Esophagus muscularis mucosa (tissue), 4 donors: ENCODE measurements around the gene CNN3. TPM values are rescaled to one million over a fixed set of nuclear protein-coding genes. Genes with fewer than 3 reads are reported as not detected.
A peak's percentile ranks its signal among the peaks of the same experiment; 100 is the strongest.

Source experiments
- DNase-seq: peaks from one replicate; pipeline ENCODE4 v3.0.0-alpha.2; 2017; ENCODE audit errors: extremely low spot score
- H3K27ac ChIP-seq, 4 donors: fragments of 200-600 bp; sonication (generic); replicated peaks in 1 of 4; 1 replicate in 3 of 4; 2 replicates in 1 of 4; pipeline ENCODE4 v1.5.1; 2016 to 2019; ENCODE audit warnings: mild to moderate bottlenecking in 1 of 4
- H3K27me3 ChIP-seq, 4 donors: fragments of 200-600 bp; sonication (generic); one replicate each; pipeline versions ENCODE4 v1.5.1 to v1.6.0; 2016 to 2019
- H3K36me3 ChIP-seq, 4 donors: fragments of 200-600 bp; sonication (generic); one replicate each; pipeline ENCODE4 v1.5.1; 2016 to 2019
- H3K4me1 ChIP-seq, 4 donors: fragments of 200-600 bp; sonication (generic); one replicate each; pipeline ENCODE4 v1.5.1; 2016 to 2019
- H3K4me3 ChIP-seq, 4 donors: fragments of 200-600 bp; sonication (generic); 1 replicate in 2 of 4; 2 replicates in 2 of 4; pipeline ENCODE4 v1.5.1; 2016 to 2019; ENCODE audit warnings: mild to moderate bottlenecking in 4 of 4, moderate library complexity in 1 of 4
- H3K9me3 ChIP-seq, 4 donors: fragments of 200-600 bp; sonication (generic); 1 replicate in 3 of 4; 2 replicates in 1 of 4; pipeline ENCODE4 v1.5.1; 2016 to 2019
- EP300 ChIP-seq: sonication (generic); formaldehyde crosslinking; IDR thresholded peaks from one replicate; pipeline ENCODE4 v1.6.1; 2017; ENCODE audit warnings: antibody characterized with exemption
- POLR2A ChIP-seq: fragments of 450-650 bp; IDR thresholded peaks from one replicate; pipeline ENCODE4 v1.6.1; 2017; ENCODE audit warnings: antibody characterized with exemption, moderate library complexity, mild to moderate bottlenecking, low read depth
- POLR2AphosphoS5 ChIP-seq, 2 donors: sonication (generic); formaldehyde crosslinking; IDR thresholded peaks; one replicate each; pipeline ENCODE4 v1.6.1; 2017; ENCODE audit warnings: antibody characterized with exemption in 2 of 2
- WGBS: methylation state at CpG from one replicate; pipeline ENCODE4 v1.1.5; 2018; 5-methylcytosine and 5-hydroxymethylcytosine counted together
- intact Hi-C: fragments of 100-400 bp; cut with DNase I; formaldehyde crosslinking; loops from one replicate; pipeline ENCODE4 v1.15.1; 2023
- total RNA-seq, 4 donors: library from RNA; depleted of rRNA; stranded (reverse); fragments of >200 nt; gene quantifications; one replicate each; pipeline versions ENCODE4 v1.1.0 to v1.2.1, GENCODE V29; 2016
- TF ChIP-seq, protein P1 (sequence below), 3 experiments: fragments of 200-600 bp in 2 of 3; fragments of 450-650 bp in 1 of 3; sonication (generic) in 2 of 3; IDR thresholded peaks; one replicate each; pipeline ENCODE4 v1.5.1; 2017 to 2019; ENCODE audit warnings: antibody characterized with exemption in 3 of 3, mild to moderate bottlenecking in 2 of 3, moderate library complexity in 1 of 3

Gene CNN3
- total RNA-seq, 4 donors from 2014 or later, result 140 to 268 (median 194) TPM

DNA sequence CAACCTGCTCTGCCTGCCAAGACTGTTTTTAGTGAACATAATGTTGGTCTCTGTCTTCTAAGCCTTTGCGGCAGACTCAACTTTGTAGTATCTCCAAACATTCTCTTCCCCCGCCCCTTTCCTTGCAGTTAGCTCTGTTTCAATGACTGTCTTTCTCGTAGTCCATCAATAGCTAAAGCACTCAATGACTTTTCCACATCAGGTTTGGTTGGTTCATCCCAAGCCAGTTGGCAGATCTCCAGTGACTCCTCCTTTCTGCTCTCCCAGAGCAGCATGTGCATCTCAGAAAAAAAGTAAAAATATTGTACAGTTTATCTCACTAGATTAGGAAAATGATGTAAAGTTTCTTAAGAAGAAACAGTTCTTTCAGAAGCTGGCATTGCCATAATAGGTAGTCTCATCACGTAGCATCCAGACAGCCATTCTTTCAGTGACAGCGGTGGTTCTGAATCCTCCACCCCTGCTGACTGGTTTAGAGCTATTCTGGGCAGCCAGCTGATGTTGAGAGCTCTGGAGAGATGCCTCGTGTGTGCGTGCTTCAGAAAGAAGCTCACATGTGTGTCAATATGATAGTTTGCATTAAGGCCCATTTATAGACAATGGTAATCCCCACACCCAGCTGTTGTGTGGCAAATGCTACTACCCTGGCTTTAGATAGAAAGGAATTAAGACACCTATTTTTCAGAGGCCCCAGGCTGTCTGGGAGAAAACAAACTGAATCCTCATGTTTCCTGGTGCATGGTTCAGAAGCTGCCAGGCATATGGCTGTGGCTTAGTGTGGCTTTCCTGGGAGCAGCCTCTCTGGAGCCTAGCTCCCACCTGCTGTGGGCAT is 53.2 kb downstream of the CNN3 start:
- Histone ChIP-seq H3K27me3 (no peaks in the 10 kb centered on the region), H3K9me3 (no peaks in the 10 kb centered on the region), H3K27ac (peak overlapping the region; percentile 67 to 85 (median 78)), H3K36me3 (no peaks in the 10 kb centered on the region), H3K4me1 (peaks cover 15 to 34% (median 29%) of the 10 kb centered on the region in 4 donors), H3K4me3 (no peak overlapping the region)
- WGBS, result 49% methylated on average over 7 of the region's 7 CpGs
- TF ChIP-seq POLR2AphosphoS5 (IDR thresholded peaks at IDR 0.05) (peak; percentile 28 to 89), EP300 (no peak), POLR2A (no peak)
- intact Hi-C loops, result no loop called here
- no peak for DNase-seq

DNA sequence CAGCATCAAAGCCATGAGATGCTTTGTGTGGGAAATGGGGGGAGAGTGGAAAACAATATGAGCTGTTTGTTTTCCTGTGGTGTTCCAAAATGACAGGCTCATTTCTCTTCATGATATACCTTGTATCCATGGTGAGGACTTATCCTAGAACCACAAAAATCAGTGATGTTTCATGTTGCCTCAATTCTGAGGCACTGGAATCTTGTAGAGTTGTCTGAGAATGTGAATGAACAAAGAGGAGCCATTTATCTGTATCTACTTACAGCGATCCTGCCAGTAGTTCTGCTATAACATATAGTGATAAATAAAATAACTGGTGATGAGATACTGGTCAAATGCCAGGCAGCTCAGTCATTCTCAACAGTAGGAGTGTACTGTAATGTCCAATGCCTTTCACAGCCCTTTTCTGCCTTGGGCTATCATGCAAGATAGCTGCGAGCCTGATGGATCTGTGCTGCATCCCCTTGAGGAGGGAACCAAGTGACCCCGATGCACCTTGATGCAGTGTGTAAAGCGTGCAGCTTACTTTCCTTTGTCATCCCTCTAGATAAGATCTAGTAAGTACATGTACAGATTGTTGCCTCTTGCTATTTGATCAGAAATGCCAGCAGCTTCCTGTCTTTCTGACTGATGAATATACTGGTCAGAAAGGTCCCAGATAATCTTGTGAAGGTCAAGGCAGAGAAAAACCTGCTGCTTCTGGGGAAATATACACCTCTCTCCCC is 54.0 kb downstream of the CNN3 start:
- no peak for DNase-seq
- Histone ChIP-seq H3K27me3 (no peaks in the 10 kb centered on the region), H3K4me1 (peaks cover 15 to 34% (median 29%) of the 10 kb centered on the region in 4 donors), H3K9me3 (no peaks in the 10 kb centered on the region), H3K27ac (peak overlapping the region; percentile 67 to 85 (median 78)), H3K36me3 (no peaks in the 10 kb centered on the region), H3K4me3 (no peak overlapping the region)
- 70% methylated on average over 4 of the region's 4 CpGs for WGBS
- intact Hi-C loops, result no loop called here
- TF ChIP-seq POLR2A, result no peak
- no peak for TF ChIP-seq POLR2AphosphoS5 (IDR thresholded peaks at IDR 0.05)
- TF ChIP-seq EP300, result no peak

DNA sequence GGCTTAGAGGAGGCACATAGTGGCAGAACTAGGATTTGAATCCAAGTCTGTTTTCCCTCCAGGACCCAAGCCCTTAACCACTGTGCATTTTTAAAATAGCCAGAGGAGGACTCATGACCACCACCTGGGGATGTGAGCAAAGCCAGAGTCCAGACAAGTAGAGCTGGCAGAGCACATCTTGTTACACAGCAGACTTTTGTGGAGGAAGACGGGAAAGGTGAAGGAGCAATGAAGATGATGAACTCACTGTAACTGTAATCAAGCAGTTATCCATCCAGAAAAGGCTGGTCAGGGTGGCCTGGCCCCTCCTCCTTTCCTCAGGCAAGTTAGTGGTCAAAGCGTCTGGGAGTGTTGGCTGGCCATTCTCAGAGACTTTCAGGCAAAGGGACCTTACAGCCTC is 55.9 kb downstream of the CNN3 start:
- intact Hi-C loops, result no loop called here
- H3K36me3 ChIP-seq, result no peaks in the 10 kb centered on the region
- TF ChIP-seq EP300 (no peak), POLR2A (no peak), POLR2AphosphoS5 (IDR thresholded peaks at IDR 0.05) (no peak)
- TF ChIP-seq, protein P1, sequence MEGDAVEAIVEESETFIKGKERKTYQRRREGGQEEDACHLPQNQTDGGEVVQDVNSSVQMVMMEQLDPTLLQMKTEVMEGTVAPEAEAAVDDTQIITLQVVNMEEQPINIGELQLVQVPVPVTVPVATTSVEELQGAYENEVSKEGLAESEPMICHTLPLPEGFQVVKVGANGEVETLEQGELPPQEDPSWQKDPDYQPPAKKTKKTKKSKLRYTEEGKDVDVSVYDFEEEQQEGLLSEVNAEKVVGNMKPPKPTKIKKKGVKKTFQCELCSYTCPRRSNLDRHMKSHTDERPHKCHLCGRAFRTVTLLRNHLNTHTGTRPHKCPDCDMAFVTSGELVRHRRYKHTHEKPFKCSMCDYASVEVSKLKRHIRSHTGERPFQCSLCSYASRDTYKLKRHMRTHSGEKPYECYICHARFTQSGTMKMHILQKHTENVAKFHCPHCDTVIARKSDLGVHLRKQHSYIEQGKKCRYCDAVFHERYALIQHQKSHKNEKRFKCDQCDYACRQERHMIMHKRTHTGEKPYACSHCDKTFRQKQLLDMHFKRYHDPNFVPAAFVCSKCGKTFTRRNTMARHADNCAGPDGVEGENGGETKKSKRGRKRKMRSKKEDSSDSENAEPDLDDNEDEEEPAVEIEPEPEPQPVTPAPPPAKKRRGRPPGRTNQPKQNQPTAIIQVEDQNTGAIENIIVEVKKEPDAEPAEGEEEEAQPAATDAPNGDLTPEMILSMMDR (IDR thresholded peaks at IDR 0.05), result no peak
- H3K4me1 ChIP-seq, result peaks cover 15 to 43% (median 39%) of the 10 kb centered on the region in 4 donors
- H3K27ac ChIP-seq, result no peak overlapping the region
- H3K4me3 ChIP-seq, result no peak overlapping the region
- no peaks in the 10 kb centered on the region for H3K9me3 ChIP-seq
- 67% methylated on average over 2 of the region's 2 CpGs for WGBS
- no peak for DNase-seq
- H3K27me3 ChIP-seq, result no peaks in the 10 kb centered on the region

DNA sequence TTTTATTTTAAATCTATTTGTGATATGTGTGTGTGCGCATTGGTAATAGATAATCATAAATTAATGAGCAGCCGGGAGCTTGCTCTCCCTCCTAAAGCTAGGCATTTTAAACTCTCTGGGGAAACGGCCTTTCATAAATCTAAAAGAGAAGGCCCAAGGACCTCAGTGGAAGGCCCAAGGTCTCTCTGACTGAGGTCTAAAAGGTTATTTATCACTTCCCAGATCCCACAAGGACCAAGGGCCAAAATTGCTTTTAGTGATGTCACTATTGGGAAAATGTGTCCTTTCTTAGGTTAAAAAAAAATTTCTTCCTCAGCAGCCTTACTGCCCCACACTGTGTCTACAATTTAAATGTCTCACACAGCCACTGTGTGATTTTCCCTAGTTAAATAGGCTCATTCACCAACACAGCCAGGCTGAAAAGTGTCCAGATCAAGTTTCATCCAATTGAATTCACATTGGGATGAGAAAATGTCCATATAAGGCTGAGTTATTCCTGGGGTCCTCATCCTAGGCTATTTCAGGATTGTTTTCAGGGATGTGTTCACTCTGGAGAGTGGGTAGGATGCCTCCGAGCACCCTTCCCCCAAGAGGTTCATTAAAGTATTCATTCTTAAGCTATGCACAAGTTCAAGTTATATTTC is 60.6 kb downstream of the CNN3 start:
- Histone ChIP-seq H3K36me3 (no peaks in the 10 kb centered on the region), H3K4me3 (no peak overlapping the region), H3K27me3 (no peaks in the 10 kb centered on the region), H3K27ac (peak overlapping the region; percentile 84 to 90 (median 87)), H3K9me3 (no peaks in the 10 kb centered on the region), H3K4me1 (peaks cover 42 to 62% (median 61%) of the 10 kb centered on the region in 4 donors)
- no peak for DNase-seq
- intact Hi-C loops, result no loop called here
- 70% methylated on average over 4 of the region's 4 CpGs for WGBS
- TF ChIP-seq POLR2A (no peak), POLR2AphosphoS5 (IDR thresholded peaks at IDR 0.05) (no peak), EP300 (no peak)
- TF ChIP-seq, protein P1 (IDR thresholded peaks at IDR 0.05), result no peak

DNA sequence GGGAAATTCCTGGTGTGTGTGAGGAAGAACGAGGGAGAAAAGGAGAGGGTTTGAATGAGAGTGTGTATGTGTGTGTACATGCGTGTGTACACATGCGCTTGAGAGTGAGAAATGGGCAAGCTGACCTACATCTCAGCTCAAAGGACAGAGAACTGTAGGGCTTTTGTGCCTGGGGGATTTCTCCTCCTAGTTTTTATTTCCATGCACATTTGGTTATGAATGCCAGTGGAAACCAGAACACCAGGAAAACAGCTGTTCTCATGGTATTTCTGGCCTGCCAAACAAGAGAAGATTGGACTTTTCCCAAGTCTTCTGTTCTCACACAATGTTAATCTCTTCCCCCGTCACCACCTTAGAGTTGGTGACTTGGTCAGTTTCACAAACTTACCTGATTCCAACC is 61.5 kb downstream of the CNN3 start:
- Histone ChIP-seq H3K36me3 (no peaks in the 10 kb centered on the region), H3K27ac (peak overlapping the region; percentile 84 to 90 (median 87)), H3K9me3 (no peaks in the 10 kb centered on the region), H3K4me1 (peaks cover 42 to 72% (median 70%) of the 10 kb centered on the region in 4 donors), H3K27me3 (no peaks in the 10 kb centered on the region), H3K4me3 (no peak overlapping the region)
- intact Hi-C loops, result no loop called here
- TF ChIP-seq POLR2A (no peak), EP300 (no peak), POLR2AphosphoS5 (IDR thresholded peaks at IDR 0.05) (peak; percentile 12 to 42)
- no peak for DNase-seq
- 44% methylated on average over 4 of the region's 4 CpGs for WGBS
